ENCODE results near the gene RNF215. TPM values are rescaled to one million over a fixed set of nuclear protein-coding genes. Genes with fewer than 3 reads are reported as not detected.
"Not testable (repeated sequence)": the region's sequence is repeated elsewhere in the genome, so short reads cannot be mapped to it uniquely, and the experiment has no call there.

RNF215 gene
- total and polyA plus RNA-seq, 8 donors, result 6.0 to 13.9 (median 9.4) TPM

GRCh38 chr22:30402028-30402765, 15.0 kb upstream of the RNF215 start:
- no peak for TF ChIP-seq CTCF (IDR thresholded peaks at IDR 0.05)
- no peak for FAIRE-seq
- no peak for DNase-seq
- intact Hi-C loops (cut with DNase I), result no loop called here
- Histone ChIP-seq H3K4me1 (peaks cover 0 to 5% (median 0%) of the 10 kb centered on the region in 3 donors), H3K27ac (no peak overlapping the region), H3K4me3 (no peak overlapping the region), H3K27me3 (no peaks in the 10 kb centered on the region), H3K36me3 (no peaks in the 10 kb centered on the region), H3K9me3 (no peaks in the 10 kb centered on the region)
- WGBS, 2 donors, result 79 to 86% methylated on average over 5 of the region's 5 CpGs
- ATAC-seq, result no peak

DNA sequence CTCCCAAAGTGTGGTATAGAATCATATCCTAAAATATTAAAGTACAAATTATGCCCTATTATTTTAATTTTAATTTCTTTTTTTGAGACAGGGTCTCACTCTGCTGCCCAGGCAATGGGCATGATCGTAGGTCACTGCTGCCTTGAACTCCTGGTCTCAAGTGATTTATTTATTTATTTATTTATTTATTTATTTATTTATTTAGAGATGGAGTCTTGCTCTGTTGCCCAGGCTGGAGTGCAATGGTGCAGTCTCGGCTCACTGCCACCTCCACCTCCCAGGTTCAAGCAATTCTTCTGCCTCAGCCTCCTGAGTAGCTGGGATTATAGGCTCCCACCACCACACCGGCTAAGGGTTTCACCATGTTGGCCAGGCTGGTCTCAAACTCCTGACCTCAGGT, 13.8 kb upstream of the RNF215 start:
- ATAC-seq; intact Hi-C loops (cut with DNase I); H3K4me3 ChIP-seq; FAIRE-seq; H3K27me3 ChIP-seq; H3K36me3 ChIP-seq; H3K9me3 ChIP-seq; H3K4me1 ChIP-seq; DNase-seq; H3K27ac ChIP-seq: not testable (repeated sequence)
- WGBS, 2 donors, result 95 to 96% methylated on average over 3 of the region's 3 CpGs

DNA sequence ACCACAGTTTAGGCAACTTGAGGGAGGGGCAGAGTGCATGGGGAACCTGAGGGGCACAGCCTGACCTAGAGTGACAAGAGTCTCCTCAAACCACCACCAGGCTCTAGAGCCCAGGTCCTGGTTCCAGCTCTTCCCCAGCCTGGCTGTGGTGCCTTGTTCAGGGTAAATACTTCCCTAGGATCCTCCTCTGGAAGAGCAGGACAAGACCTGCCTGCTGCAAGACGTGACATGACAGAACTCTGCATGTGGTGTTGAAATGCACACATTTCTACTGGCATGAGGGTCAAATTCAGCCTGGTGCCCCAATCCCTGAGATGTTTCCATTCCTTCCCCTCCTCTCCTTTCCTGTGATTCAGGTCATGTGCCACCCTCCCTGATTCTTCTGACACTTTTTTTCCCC, 12.9 kb upstream of the RNF215 start:
- Histone ChIP-seq H3K9me3 (no peaks in the 10 kb centered on the region), H3K27me3 (no peaks in the 10 kb centered on the region), H3K4me3 (no peak overlapping the region), H3K27ac (no peak overlapping the region), H3K36me3 (no peaks in the 10 kb centered on the region), H3K4me1 (peaks cover 0 to 5% (median 0%) of the 10 kb centered on the region in 3 donors)
- DNase-seq, result no peak
- FAIRE-seq, result no peak
- no peak for ATAC-seq
- 69 to 75% methylated on average over 1 of the region's 1 CpG for WGBS, 2 donors
- no peak for TF ChIP-seq CTCF (IDR thresholded peaks at IDR 0.05)
- intact Hi-C loops (cut with DNase I), result no loop called here

DNA sequence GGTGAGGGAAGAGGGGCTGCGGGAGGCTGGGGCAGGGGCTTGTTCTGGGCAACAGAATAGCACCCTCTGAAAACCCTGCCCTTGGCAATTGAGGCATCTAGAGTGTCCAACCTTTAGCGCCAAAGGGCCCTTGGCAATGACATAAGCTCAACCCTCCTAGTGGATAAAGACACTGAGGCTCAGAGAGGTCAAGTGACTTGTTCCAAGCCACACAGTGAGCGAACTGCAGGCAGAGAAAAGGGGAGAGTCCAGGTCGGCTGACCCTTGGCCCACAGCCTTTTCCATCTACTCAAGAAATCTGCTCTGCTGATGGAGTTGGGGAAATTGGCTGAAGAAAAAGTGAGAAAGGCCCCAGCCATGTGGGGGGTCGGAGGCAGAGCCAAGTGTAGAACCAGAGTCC, 12.5 kb upstream of the RNF215 start:
- no peak overlapping the region for H3K27ac ChIP-seq
- no peak for FAIRE-seq
- ATAC-seq, result no peak

More for the DNA sequence above, 12.5 kb upstream of the RNF215 start:
- 73 to 88% methylated on average over 5 of the region's 5 CpGs for WGBS, 2 donors
- no peaks in the 10 kb centered on the region for H3K27me3 ChIP-seq
- H3K4me3 ChIP-seq, result no peak overlapping the region
- no peaks in the 10 kb centered on the region for H3K36me3 ChIP-seq
- TF ChIP-seq CTCF (IDR thresholded peaks at IDR 0.05), result no peak
- intact Hi-C loops (cut with DNase I), result no loop called here
- no peak for DNase-seq
- no peaks in the 10 kb centered on the region for H3K9me3 ChIP-seq
- H3K4me1 ChIP-seq, result peaks cover 0 to 5% (median 0%) of the 10 kb centered on the region in 3 donors
